Hepatocyte (in vitro differentiated cells): Measurements from ENCODE around the gene OR2Y1.
"Not testable (repeated sequence)": the region's sequence is repeated elsewhere in the genome, so short reads cannot be mapped to it uniquely, and the experiment has no call there.

ENCODE experiments used
- EZH2 ChIP-seq: fragments of 200-600 bp; sonication (generic); IDR thresholded peaks from 2 replicates; pipeline ENCODE4 v1.6.1; 2016; ENCODE audit warnings: antibody characterized with exemption, mild to moderate bottlenecking, borderline replicate concordance
- TF ChIP-seq, protein P1 (sequence below): fragments of 200-600 bp; sonication (generic); IDR thresholded peaks from 2 replicates; pipeline ENCODE4 v1.5.1; 2016; ENCODE audit warnings: antibody characterized with exemption, mild to moderate bottlenecking; ENCODE audit not compliant: poor library complexity

DNA sequence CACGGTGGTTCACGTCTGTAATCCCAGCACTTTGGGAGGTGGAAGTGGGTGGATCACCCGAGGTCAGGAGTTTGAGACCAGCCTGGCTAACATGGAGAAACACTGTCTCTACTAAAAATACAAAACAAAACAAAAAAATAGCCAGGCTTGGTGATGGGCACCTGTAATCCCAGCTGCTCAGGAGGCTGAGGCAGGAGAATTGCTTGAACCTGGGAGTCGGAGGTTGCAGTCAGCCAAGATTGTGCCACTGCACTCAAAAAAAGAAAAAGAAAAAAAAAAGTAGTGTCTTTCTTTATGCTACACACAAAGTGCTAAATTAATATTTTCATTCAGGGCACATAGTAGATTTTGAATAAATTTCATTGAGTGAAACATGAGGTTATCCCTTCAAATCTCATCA lies 1.1 kb upstream of the OR2Y1 start:
- TF ChIP-seq, protein P1, sequence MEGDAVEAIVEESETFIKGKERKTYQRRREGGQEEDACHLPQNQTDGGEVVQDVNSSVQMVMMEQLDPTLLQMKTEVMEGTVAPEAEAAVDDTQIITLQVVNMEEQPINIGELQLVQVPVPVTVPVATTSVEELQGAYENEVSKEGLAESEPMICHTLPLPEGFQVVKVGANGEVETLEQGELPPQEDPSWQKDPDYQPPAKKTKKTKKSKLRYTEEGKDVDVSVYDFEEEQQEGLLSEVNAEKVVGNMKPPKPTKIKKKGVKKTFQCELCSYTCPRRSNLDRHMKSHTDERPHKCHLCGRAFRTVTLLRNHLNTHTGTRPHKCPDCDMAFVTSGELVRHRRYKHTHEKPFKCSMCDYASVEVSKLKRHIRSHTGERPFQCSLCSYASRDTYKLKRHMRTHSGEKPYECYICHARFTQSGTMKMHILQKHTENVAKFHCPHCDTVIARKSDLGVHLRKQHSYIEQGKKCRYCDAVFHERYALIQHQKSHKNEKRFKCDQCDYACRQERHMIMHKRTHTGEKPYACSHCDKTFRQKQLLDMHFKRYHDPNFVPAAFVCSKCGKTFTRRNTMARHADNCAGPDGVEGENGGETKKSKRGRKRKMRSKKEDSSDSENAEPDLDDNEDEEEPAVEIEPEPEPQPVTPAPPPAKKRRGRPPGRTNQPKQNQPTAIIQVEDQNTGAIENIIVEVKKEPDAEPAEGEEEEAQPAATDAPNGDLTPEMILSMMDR, result not testable (repeated sequence)
- not testable (repeated sequence) for TF ChIP-seq EZH2
